Measurements from ENCODE around the gene CTU1.

GRCh38 chr19:51086153-51086850 lies 21.9 kb downstream of the CTU1 start:
- TF ChIP-seq CTCF (IDR thresholded peaks at IDR 0.05) (no peak), POLR2A (IDR thresholded peaks at IDR 0.05) (no peak), EP300 (IDR thresholded peaks at IDR 0.05) (no peak)
